ENCODE results near the gene SOX10. TPM values are rescaled to one million over a fixed set of nuclear protein-coding genes. Genes with fewer than 3 reads are reported as not detected.

Gene SOX10
- total RNA-seq, 1 experiment from 2014 or later: 2.4 TPM

DNA sequence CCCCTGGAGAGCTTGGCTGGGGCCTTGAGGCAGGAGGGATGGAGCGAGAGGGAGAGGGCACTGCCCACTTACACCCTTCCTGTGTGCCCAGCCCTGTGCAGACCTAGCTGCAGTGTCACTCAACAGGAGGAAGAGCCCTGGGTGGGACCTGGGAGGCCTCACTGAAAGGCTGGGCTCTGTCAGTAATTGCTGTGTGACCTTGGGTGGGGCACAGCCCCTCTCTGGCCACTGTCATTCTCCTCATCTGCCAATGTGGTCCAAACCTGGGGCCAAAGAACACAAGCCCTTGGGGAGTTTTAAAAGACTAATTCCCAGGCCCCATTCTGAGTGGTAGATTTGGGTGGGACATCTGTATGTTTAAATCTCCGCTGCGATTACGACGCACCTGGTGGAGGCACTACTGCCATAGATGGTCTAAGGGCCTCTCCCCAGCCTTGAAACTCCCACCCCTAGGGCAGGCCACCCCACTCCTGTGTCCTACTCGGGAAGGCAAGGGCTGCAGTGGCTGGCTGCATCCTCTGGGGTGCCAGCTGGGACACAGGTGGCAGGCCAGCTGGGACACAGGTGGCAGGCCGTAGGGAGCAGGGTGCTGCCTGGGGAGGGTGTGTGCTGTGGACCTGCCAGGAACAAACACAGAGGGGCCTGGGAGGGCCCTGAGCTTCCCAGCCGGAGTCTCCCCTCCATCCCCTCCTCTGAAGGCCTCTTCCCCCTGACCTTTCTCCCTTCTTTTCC is 12.3 kb upstream of the SOX10 start:
- H3K4me3 Mint-ChIP-seq: no peak overlapping the region
- Histone ChIP-seq H2BK5ac (ENCODE audit: insufficient read length, low read length) (no peak overlapping the region), H3K27me3 (ENCODE audit: insufficient read depth, low read length) (no peaks in the 10 kb centered on the region), H3K9ac (ENCODE audit: extremely low read depth, insufficient read length, low read length) (no peak overlapping the region), H4K5ac (ENCODE audit: insufficient read length, low read depth, low read length) (no peak overlapping the region), H3K9me3 (ENCODE audit: control insufficient read depth, low read depth, low read length) (no peaks in the 10 kb centered on the region), H3K14ac (ENCODE audit: insufficient read depth, low read length) (no peak overlapping the region; the same call in 1 of the 2 replicates), H3K23me2 (ENCODE audit: insufficient read length, low read depth, low read length, poor library complexity, severe bottlenecking) (no peaks in the 10 kb centered on the region), H2AK5ac (ENCODE audit: insufficient read length, low read length) (no peak overlapping the region), H3K4me1 (ENCODE audit: insufficient read depth, low read length) (peaks cover 3% of the 10 kb centered on the region; the same call in 1 of the 2 replicates), H2BK20ac (ENCODE audit: low read depth, low read length, poor library complexity, severe bottlenecking) (no peak overlapping the region), H4K91ac (ENCODE audit: insufficient read length, low read depth, low read length) (no peak overlapping the region), H3K27ac (ENCODE audit: insufficient read length, low read depth, low read length) (no peak overlapping the region), H3K56ac (ENCODE audit: insufficient read length, low read depth, low read length) (no peak overlapping the region), H3K18ac (ENCODE audit: insufficient read length, low read depth, low read length) (no peak overlapping the region), H3T11ph (ENCODE audit: low read length) (no peak overlapping the region), H2AFZ (ENCODE audit: low read length) (no peak overlapping the region), H3K4me2 (ENCODE audit: insufficient read depth, insufficient read length, low read length) (no peak overlapping the region), H3K79me2 (ENCODE audit: insufficient read depth, low read length) (no peaks in the 10 kb centered on the region), H2BK15ac (ENCODE audit: low read depth, low read length) (no peak overlapping the region), H2BK12ac (ENCODE audit: insufficient read length, low read depth, low read length) (no peak overlapping the region), H4K8ac (replicated peaks; ENCODE audit: insufficient read length, low read depth, low read length) (no peak overlapping the region), H2BK120ac (ENCODE audit: low read depth, low read length, poor library complexity, severe bottlenecking) (no peak overlapping the region), H3K79me1 (ENCODE audit: insufficient read depth, low read depth, low read length, poor library complexity, severe bottlenecking) (no peaks in the 10 kb centered on the region), H3K23ac (ENCODE audit: insufficient read length, low read depth, low read length) (no peak overlapping the region), H4K20me1 (ENCODE audit: control insufficient read depth, insufficient read depth, insufficient read length) (no peaks in the 10 kb centered on the region), H3K4ac (ENCODE audit: low read depth, low read length) (no peak overlapping the region)
- no peak overlapping the region; a peak in 1 of 7 replicates for H3K27ac Mint-ChIP-seq
- WGBS (ENCODE audit: extremely low coverage, insufficient read length, low lambda C conversion rate): no CpG with 5 or more reads among the region's 8 CpGs
- TF ChIP-seq, protein P1, sequence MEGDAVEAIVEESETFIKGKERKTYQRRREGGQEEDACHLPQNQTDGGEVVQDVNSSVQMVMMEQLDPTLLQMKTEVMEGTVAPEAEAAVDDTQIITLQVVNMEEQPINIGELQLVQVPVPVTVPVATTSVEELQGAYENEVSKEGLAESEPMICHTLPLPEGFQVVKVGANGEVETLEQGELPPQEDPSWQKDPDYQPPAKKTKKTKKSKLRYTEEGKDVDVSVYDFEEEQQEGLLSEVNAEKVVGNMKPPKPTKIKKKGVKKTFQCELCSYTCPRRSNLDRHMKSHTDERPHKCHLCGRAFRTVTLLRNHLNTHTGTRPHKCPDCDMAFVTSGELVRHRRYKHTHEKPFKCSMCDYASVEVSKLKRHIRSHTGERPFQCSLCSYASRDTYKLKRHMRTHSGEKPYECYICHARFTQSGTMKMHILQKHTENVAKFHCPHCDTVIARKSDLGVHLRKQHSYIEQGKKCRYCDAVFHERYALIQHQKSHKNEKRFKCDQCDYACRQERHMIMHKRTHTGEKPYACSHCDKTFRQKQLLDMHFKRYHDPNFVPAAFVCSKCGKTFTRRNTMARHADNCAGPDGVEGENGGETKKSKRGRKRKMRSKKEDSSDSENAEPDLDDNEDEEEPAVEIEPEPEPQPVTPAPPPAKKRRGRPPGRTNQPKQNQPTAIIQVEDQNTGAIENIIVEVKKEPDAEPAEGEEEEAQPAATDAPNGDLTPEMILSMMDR (conservative IDR thresholded peaks at IDR 0.05): peak; percentile 24; the same call in 1 of the 3 replicates
- H3K4me1 Mint-ChIP-seq: peaks cover 22 to 42% of the 10 kb centered on the region in 2 experiments
- H3K36me3 Mint-ChIP-seq (ENCODE audit: insufficient read depth in 1 of 3, low read depth in 3 of 3): no peaks in the 10 kb centered on the region
- H3K9me3 Mint-ChIP-seq: no peaks in the 10 kb centered on the region
- no peak for DNase-seq
- peaks cover 11% of the 10 kb centered on the region for H3K27me3 Mint-ChIP-seq (ENCODE audit: low read depth)

Data from H9 (cell line).